ENCODE data around the gene LRRC47. TPM values are rescaled to one million over a fixed set of nuclear protein-coding genes. Genes with fewer than 3 reads are reported as not detected.
A peak's percentile ranks its signal among the peaks of the same experiment; 100 is the strongest.

LRRC47 gene
- total and polyA plus RNA-seq, 2 of the 13 experiments (the other 11 are each of a cell fraction or from before 2014, with no cell fraction given): 18.3 to 52.5 TPM

GRCh38 chr1:3795453-3796214, 664 bp downstream of the LRRC47 start (continued):
- TF ChIP-seq SNAPC4 (CRISPR knock-in tag; IDR thresholded peaks at IDR 0.05) (no peak), MYNN (CRISPR knock-in tag; IDR thresholded peaks at IDR 0.05; ENCODE audit: low read depth) (no peak), ZNF672 (CRISPR knock-in tag; IDR thresholded peaks at IDR 0.05) (no peak), HMG20B (CRISPR knock-in tag; conservative IDR thresholded peaks at IDR 0.05) (no peak), FOXO4 (CRISPR knock-in tag; conservative IDR thresholded peaks at IDR 0.05) (no peak), ZNF550 (CRISPR knock-in tag; IDR thresholded peaks at IDR 0.05; ENCODE audit: borderline replicate concordance) (no peak), ZNF510 (CRISPR knock-in tag; IDR thresholded peaks at IDR 0.05; ENCODE audit: low read depth) (no peak), ZNF83 (CRISPR knock-in tag; IDR thresholded peaks at IDR 0.05; ENCODE audit: borderline replicate concordance) (no peak), CSRNP2 (CRISPR knock-in tag; conservative IDR thresholded peaks at IDR 0.05; ENCODE audit: low read depth) (no peak), MAX (IDR thresholded peaks at IDR 0.05) (no peak; the same call in 1 of the 2 replicates), ZBTB37 (CRISPR knock-in tag; IDR thresholded peaks at IDR 0.05) (no peak), UBTF (CRISPR knock-in tag; IDR thresholded peaks at IDR 0.05) (0 out of 2 replicates have a peak, but pooled peaks have one; percentile 55), CSRNP1 (CRISPR knock-in tag; IDR thresholded peaks at IDR 0.05) (no peak; the same call in 1 of the 2 replicates)
